ENCODE results near the gene OCA2.

The OCA2 gene

DNA sequence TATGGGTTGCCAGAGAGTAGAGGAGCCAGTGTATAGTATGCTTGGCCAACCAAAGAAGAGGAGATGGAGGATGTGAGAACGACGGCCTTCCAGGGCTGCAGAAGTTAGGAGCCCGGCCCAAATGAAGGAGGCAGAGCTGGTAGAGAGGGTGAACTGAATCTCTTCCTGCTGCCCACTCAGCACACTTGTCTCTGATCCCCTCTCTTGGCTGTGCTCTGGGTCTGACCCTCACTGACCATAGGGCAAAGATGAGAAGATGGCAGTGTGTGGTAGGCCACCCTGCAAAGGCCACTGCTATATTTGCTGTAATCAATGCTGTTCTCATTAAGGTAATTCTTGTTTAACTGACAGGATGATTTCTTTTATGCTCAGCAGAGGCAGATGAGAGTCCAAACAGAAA is 256.0 kb downstream of the OCA2 start:
- no peak for ATAC-seq

DNA sequence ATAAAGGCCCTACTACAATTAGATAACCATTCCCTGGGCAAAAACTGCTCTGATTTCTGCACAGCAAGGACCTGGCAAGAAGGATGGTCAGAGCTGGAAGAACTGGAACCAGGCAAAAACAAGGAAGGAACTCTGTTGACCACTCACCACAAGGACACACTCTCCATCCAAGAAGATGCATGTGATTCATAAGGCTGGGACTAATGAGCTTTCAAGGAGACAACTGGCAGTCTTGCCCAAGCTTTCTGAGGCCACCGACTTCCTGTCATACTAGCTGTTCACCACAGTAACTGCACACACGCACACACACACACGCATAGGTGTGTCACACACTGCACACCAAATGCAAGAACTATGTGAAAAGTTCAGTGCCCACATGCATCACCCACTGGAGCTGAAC is 256.6 kb downstream of the OCA2 start:
- no peak for ATAC-seq

DNA sequence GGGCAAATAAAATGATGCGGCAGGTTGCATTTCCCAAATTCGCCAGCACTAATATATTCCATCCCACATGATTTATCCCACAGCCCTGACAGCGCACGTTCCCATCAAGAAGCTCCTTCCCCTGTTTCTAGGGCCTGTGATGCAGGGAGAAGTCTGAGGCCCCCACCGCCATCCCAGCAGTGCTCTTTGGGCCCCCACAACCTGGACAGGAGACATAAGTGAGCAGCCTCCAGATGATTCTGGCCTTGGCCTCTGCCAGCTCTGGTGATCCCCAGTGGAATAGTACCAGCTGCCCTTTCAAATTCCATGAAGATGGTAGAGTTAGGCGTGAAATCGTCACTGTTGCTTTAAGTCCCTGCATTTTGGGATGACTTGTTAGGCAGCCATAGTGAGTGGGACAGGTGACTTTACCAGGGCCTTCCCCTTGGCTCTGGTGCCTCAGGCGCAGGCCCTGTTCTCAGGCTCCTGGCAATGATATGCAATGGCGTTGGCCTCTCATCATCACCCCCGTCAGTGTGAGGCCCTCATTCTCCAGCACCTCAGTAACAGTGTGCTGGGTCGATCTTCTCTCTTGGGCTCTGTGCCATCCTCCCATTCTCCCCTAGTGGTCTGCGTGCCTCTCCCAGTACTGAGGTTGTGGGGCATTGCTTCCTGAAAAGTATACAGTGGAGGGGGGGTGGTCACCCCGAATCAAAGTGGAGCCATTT is 263.7 kb downstream of the OCA2 start:
- no peak for ATAC-seq

DNA sequence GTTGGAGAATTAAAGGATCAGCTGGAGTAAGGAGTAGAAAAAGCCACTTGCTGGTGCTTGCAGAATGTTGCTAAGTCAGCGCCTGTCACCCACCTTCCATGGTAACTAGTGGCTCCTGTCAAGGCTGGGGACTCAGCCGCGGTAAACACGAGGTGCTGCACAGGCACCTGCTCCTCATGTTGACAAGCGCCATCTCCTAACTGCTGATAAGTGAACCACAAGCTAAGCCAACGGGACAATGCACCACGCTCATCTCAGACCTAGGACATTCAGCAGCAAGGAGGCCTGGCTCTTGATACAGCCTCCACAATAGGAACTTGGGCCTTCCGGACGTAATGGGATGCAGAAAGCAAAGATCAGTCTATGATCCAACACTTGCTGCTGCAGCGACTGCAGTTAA is 264.4 kb downstream of the OCA2 start:
- no peak for ATAC-seq

DNA sequence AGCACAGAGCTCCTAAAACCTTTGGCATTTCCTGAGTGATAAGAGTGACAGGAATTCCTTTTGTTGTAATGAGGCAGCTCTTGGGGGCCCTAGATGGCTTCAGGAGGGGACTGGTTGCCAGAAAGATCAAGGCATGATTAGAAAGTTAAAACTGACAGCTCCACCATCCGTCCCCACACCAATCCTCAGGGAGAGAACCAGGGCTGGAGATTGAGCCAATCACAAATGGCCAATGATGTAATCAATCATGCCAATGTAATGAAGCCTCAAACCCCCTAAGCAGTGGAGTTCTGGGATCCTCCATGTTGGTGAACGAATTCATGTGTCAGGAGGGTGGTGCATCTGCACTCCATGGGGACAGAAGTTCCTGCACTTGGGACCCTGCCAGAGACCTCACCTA is 265.1 kb downstream of the OCA2 start:
- no peak for ATAC-seq

DNA sequence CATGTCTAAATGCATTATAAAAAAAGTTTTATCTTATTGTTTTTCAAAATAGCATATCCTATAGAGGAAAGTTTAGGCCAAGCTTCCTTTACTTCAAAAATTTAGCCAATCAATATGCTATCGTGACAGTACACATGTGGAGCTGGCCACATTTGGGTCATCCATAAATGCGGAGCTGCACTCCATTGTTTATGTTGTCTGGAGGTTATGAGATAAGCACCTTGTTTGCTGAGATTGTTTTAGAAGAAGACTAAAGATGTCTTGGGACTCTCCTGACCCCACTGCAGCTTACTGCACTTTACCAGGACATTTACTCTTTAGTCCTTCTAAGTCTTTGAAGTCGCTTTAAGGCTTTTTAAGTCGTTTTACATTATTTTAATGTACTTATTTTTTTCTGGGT is 265.9 kb downstream of the OCA2 start:
- no peak for ATAC-seq

DNA sequence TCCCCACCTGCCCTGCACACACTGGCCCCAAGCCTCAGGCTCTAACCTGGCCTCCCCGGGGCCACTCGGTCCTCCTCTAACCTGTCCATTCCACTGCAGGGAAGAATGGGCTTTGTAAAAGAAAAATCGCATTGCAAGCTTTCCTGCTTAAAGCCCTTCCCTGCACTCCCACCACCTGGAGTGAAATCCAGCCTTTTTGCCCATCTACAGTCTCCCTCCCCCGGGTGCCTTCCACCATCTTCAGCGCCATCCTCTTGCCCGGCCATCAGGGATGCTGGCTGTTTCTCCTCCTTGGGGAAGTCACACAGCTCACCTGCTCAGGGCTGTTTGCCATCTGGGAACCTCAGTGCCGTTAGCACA is 266.9 kb downstream of the OCA2 start:
- no peak for ATAC-seq

DNA sequence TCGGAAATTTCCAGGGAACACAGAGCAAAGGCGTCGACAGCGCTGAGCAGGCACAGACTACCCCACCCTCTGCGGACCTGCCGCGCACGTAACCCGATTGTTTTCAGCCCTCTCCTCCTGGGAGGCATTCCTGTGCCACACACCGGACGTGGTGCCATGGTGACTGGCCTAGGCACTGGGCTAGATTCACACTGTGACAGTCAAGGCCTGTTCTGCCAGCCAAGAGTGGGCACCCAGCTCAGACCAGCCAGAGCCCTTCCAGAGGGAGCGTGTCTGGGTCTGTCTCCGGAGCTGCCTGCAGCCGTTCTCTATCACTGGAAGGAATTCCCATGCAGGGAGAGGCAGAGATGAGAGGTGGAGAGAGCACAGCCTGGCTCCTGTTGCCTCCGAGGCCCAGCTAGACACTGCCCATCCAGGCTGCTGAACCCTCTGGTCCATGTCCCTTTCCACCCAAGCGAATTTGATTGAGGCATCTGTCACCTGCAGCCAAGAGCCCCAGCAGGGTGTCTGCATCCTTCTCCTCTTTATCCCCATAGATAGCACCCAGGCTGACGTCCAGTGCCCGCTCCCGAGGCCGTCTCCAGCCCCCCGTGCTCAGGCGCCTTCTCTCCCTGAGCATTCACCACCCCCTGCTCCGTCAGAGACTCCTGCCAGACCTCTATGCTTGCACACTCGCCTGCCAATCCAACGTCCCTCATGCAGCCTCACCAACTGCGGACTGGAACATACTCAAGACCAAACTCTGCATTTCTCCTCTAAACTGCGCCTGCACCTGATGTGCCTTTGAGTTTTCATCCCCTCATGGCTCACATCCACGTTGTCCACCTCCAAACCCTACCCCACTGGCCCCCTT is 267.5 kb downstream of the OCA2 start:
- ATAC-seq = no peak

DNA sequence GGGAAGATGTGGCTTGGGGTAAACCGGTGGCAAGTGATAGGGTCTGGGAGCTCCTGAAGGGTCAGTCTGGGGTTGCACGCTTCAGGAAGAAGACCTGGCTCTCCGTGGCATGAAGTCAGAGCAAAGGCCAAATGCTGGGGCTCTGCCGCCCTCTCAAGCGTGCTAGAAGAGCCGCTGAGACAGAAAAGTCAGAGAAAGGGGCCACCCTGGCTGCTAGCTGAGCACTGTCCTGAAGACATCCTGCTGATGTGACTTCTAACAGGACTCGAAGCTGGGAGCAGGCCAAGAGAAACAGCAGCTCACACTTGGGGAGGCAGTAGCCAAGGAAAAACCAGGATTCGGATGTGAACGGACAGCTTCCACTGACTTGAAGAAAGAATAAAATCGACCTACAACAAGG is 270.4 kb downstream of the OCA2 start:
- ATAC-seq = no peak

DNA sequence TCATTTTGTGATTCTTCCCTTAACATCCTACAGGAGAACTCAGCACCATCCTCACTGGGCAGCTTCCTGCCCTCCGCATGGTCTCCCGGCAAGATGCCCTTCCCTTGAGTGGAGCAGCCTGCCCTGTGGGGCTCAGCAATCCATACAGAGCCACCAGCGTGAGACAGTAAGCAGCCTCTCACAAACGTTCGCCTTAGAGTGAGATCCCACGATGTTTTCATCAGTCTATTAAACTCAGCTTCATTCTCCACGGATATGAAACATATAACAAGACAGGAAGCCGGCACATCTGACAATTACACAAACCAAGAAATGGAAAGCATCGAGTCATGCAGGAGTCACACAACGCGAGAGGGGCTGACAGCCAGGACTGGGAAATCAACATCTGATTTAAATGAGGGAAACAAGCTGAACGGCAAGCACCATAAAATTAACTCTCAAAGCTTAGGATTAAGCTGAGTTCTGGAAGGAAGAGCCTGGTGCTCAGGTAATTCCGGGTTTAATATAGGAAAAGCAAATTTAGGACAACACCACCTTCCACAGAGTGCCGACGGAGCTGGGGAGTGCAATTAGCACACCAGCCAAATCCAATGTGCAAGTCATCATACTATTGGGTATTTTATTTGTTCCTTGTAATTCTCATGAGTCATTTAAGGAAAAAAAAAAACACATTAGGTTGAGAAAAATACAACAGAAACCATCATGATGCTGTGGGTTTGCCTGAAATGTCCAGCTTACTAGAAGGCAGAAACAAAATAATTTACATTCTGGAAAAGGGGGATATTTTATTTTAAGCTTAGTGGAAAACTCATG is 272.0 kb downstream of the OCA2 start:
- no peak for ATAC-seq

DNA sequence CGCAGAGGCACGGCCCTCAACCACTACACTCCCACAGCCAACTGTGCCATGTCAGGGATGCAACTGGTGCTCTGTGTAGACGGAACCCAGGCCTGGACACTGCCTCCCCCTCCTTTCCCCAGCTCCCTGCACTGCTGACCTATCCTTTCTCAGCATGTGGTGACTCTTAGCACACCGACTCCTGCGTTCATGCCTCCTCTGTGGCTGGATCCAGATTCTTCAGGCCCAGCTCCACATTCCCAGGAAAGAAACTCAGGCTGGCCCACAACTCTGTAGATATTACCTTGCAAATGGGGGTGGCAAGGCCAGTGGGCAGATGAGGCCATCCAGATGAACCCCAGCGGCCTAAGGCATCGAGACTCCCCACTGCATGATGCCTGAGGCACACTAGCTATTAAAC is 272.7 kb downstream of the OCA2 start:
- no peak for ATAC-seq

DNA sequence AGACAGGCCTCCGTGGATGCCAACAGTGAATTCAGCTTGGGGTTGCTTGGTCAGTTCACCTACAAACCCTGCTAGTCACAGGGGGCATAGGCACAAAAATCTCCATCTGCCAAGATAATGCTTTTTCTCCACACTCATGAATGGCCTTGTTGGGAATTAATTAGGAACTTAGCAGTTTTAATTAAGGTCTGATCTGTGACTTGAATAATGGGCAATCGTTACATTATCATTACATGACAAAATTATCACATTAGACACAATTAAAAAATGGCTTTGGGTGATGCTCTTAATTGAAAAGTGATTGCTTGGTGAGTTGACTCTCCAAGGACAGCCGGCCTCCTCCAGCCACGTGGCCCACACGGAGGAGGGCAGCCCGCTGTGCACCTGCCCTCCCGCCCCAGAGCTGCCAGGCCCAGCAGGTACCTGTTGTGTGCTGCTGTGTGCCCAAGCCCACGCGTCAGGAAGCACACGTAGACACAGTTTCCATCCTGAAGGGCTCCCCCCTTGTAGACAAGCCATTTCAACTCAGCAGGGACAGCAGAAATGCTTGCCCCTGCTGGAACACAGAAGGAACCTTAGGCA is 274.2 kb downstream of the OCA2 start:
- no peak for ATAC-seq

DNA sequence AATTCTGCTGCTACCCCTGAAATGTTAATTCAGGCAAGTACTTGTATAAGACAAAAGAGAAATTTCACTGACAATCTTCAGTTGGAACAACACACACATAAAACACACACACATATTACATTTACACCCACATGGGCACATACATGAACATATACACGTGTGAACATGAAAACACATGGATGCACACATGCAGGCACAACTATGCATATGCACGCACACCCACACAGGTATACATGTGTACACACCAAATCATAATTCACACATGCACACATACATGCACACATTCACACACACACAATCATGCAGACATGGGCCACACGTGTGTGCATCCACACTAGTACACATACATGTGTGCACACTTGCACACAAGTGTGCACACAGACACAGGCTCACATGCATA is 277.8 kb downstream of the OCA2 start:
- no peak for ATAC-seq

DNA sequence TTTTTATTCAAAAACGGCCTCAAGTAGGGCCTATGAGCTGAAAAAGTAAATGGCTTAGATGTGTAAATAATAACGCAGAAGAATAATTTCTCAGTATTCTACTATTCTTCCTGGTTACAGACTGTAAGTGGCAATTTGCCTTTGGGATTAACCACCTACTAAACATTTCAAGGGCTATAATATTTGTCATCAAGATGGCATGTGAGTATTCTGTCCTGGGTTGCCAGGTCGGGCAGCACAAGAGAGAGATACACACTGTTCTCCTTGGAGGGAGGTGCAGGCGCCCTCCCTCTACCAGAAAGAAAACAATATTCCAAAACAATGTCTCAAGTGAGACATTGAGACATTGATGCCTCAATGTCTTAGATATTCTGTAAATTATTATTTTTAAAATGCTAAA is 278.4 kb downstream of the OCA2 start:
- ATAC-seq = no peak

DNA sequence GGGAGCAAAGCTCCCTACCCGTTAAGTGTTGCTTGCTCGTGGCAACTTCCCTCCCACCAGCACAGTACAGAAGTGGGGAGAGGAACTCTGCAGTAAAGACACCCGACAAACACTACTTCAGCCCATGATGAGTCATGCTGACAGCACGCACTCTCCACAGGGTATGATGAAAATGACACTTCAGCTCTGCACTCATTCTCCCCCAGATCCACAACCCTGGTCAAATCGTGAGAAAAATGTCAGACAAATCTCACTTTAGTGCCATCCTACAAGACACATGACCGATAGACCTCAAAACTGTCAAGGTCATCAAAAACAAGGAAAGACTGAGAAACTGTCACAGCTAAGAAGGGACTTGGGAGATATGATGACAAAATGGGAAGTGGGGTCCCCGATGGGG is 278.9 kb downstream of the OCA2 start:
- no peak for ATAC-seq

DNA sequence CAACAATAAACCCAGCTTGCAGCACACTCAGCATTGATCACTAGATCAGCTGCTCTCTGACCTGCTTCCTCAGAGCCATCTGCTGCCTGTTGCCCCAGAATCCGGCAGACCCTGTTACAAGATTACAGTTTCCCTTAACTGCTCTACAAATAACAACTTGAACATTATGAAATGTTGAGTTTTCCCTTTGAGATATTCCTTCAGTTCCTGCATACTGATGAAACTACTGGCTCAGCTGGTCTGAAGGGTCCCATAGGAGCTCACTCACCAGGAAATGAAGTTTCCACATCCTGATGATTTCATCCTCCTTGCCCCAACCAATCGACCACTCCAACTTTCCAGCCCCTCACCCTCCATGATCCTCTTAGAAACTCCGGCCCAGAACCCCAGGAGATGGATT is 281.9 kb downstream of the OCA2 start:
- ATAC-seq = no peak

DNA sequence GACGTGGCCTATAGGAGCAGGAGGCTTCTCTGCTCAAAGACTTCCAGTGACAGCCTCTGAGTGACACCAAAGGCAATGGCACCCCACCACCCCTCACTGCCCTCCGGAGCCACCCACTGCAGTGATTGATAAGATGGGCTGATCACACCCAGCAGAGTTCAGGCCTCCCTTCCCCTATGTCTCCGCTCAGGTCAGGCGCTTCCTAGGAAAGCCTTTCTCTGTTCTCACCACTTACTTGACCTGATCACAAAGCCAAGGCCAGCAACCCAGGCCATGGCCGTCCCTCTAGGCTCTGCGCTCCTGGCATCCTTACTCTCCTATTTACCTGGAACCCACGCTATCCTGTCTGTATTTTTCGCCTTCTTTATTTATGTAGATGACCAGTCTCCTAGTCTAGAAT is 282.3 kb downstream of the OCA2 start:
- ATAC-seq = no peak

DNA sequence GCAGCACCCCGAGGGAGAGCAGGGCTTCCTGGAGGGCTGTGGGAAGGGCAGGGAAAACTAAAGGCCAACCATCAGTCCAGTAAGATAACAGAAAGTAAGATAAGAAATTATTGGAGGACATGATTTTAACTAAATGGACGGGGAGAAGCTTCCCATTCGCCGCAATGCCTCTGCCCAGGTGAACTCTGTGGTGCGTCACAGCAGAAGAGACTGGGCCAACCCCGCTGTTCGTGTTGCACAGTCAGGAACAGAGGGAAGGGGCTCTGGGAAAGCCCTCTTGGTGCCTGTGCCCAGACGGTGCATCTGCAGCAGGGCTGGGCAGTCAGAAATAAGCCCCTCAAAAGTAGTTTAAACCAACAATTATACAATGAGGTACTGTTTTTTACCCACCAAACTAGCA is 284.1 kb downstream of the OCA2 start:
- ATAC-seq = no peak

DNA sequence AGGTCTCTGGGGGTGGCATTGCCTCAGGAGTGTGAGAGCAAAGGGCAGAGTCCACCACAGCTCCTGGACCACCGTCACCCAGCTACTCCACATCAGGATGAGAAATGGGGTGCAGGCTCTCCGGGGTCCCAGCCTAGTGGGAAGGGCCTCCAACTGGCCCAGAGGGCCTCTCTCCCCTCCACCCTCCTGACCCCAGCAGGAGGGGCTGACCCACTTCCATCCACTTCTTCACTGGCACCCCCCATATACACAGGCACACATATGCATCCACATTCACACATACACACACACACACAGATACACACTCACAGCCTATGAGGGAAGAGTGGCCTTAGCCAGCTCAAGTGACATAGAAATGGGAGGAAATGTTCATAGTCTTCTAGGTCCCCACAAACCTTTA is 286.0 kb downstream of the OCA2 start:
- ATAC-seq = no peak

DNA sequence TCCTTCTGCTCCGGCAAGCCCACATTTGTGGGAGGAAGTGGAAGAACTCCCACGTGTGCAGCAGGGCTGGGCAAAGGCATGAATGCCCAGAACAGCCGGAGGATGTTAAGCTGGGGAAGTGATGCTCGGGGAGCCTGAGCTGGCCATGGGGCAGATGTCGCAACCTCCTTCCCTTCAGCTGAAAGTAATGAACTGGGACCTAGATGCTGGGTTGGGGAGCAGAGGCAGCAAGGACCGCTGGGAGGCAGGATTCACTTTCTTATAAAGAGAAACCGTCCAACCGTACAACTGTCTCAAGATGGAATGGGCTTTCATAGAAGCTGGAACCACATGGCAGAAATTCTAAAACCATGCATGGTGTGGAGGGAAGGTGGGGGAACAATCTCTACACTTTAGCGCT is 290.9 kb downstream of the OCA2 start:
- ATAC-seq = no peak

DNA sequence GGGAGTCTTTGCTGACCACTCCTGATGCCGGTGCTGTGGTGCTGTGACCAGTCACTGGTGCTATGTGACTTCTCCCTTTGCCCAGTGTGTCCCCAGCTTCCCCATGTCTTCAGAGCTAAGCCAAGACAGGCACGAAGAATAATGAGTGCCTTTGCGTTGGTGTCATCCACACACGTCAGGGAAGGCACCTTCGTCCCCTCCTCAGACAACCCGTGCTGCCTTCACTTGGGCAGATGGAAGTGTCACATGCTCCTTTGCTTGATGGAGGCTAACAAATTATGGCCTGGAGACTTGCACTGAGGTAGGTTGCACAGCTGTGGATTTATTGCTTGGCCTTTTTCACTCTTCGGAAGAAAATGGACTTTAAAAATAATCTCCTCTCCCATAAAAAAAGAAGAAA is 291.8 kb downstream of the OCA2 start:
- no peak for ATAC-seq

DNA sequence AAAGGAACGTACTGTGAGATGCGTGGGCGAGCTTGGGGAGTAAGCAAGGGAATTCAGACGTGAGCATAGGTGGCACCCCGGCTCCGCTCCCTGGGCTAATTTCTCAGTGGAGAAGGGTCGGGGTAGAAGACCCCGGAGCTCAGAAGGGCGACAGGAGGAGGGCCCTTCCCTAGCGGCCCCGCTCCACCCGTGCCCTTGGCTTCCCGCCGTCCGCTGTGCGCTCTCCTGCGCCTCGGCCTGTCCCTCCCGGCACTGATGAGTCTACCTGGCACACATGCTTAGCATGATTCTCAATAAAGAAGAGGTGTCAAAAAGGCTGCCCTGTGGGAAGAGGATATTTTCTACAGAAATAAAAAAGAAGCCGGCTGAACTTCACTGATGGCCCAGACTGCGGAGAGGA is 292.7 kb downstream of the OCA2 start:
- no peak for ATAC-seq

Measured in activated CD4-positive, CD25-positive, alpha-beta regulatory T cell treated with anti-CD3 and anti-CD28 coated beads, Interleukin-2, amount 50 U/mL, for 24 hours (primary cell).